Keratinocyte (primary cell): ENCODE measurements around the gene PABPN1. TPM values are rescaled to one million over a fixed set of nuclear protein-coding genes. Genes with fewer than 3 reads are reported as not detected.
A peak's percentile ranks its signal among the peaks of the same experiment; 100 is the strongest.

Source experiments
- DNase-seq: peaks from one replicate; pipeline ENCODE4 v3.0.0-alpha.2; 2011; ENCODE audit warnings: low read depth, missing footprints, low spot score
- FAIRE-seq: peaks from 2 replicates; lab custom pipeline; 2011; peaks lifted over from hg19 to GRCh38; lab: Jason Lieb, UNC
- H2AFZ ChIP-seq: 2 replicates; pipeline ENCODE4 v1.6.0; 2012; ENCODE audit warnings: low read length, control low read depth, inconsistent platforms; ENCODE audit not compliant: control insufficient read depth
- H3K27ac ChIP-seq: 2 replicates; pipeline ENCODE4 v1.5.1; 2011; ENCODE audit warnings: low read length; ENCODE audit not compliant: control insufficient read depth, insufficient read depth
- H3K27me3 ChIP-seq: 3 replicates; pipeline ENCODE4 v1.6.0; 2011; ENCODE audit warnings: low read length; ENCODE audit not compliant: control insufficient read depth, insufficient read depth; ENCODE audit errors: extremely low read depth
- H3K36me3 ChIP-seq, 2 experiments: 2 replicates in 1 of 2; 3 replicates in 1 of 2; pipeline ENCODE4 v1.5.1; 2011; ENCODE audit warnings: low read length in 2 of 2, mild to moderate bottlenecking in 1 of 2; ENCODE audit not compliant: control insufficient read depth in 2 of 2, insufficient read depth in 2 of 2; ENCODE audit errors: extremely low read depth in 1 of 2
- H3K4me1 ChIP-seq: 3 replicates; pipeline ENCODE4 v1.5.1; 2011; ENCODE audit warnings: low read length; ENCODE audit not compliant: control insufficient read depth, insufficient read depth; ENCODE audit errors: extremely low read depth
- H3K4me2 ChIP-seq: 3 replicates; pipeline ENCODE4 v1.6.0; 2011; ENCODE audit warnings: low read depth, low read length; ENCODE audit not compliant: control insufficient read depth, insufficient read depth; ENCODE audit errors: extremely low read depth
- H3K4me3 ChIP-seq, 3 experiments: fragments of 200-600 bp in 1 of 3; sonication (generic) in 1 of 3; 2 replicates in 2 of 3; 3 replicates in 1 of 3; pipeline ENCODE4 v1.5.1; 2011 to 2016; ENCODE audit warnings: low read length in 3 of 3, mild to moderate bottlenecking in 3 of 3, control low read depth in 2 of 3, inconsistent platforms in 1 of 3, low read depth in 1 of 3, mixed read lengths in 1 of 3, mixed run types in 1 of 3, moderate library complexity in 1 of 3; ENCODE audit not compliant: control insufficient read depth in 2 of 3, insufficient read depth in 2 of 3; ENCODE audit errors: extremely low read depth in 1 of 3
- H3K79me2 ChIP-seq: 2 replicates; pipeline ENCODE4 v1.6.0; 2012; ENCODE audit warnings: low read length; ENCODE audit not compliant: control insufficient read depth, insufficient read depth
- H3K9ac ChIP-seq: 3 replicates; pipeline ENCODE4 v1.6.0; 2011; ENCODE audit warnings: low read length; ENCODE audit not compliant: control insufficient read depth, insufficient read depth; ENCODE audit errors: extremely low read depth
- H3K9me1 ChIP-seq: 3 replicates; pipeline ENCODE4 v1.6.0; 2011; ENCODE audit warnings: low read length; ENCODE audit not compliant: control insufficient read depth, insufficient read depth; ENCODE audit errors: extremely low read depth
- H3K9me3 ChIP-seq: 2 replicates; pipeline ENCODE4 v1.5.1; 2012; ENCODE audit warnings: low read depth, low read length; ENCODE audit not compliant: control insufficient read depth
- H4K20me1 ChIP-seq: 3 replicates; pipeline ENCODE4 v1.6.0; 2011; ENCODE audit warnings: low read length; ENCODE audit not compliant: control insufficient read depth, insufficient read depth; ENCODE audit errors: extremely low read depth
- CTCF ChIP-seq, 3 experiments: IDR thresholded peaks in 1 of 3; conservative IDR thresholded peaks in 1 of 3; optimal IDR thresholded peaks in 1 of 3; 2 replicates in 2 of 3; 3 replicates in 1 of 3; pipeline versions ENCODE3 to v1.5.1; 2011; ENCODE audit warnings: low read length in 3 of 3, mild to moderate bottlenecking in 3 of 3, moderate library complexity in 2 of 3, control low read depth in 1 of 3, inconsistent platforms in 1 of 3; ENCODE audit not compliant: insufficient read depth in 2 of 3; ENCODE audit errors: extremely low read depth in 1 of 3
- EZH2 ChIP-seq: IDR thresholded peaks from one replicate; pipeline ENCODE4 v1.6.1; 2012; ENCODE audit warnings: inconsistent platforms, mild to moderate bottlenecking, low read length, moderate library complexity
- dilution Hi-C: fragments of 300-500 bp; cut with MboI; formaldehyde crosslinking; loops from one replicate; pipeline ENCODE4 v1.7.0; 2020; ENCODE audit warnings: low sequenced_read_pairs; ENCODE audit not compliant: extremely low pct_ligation_motif_present
- polyA plus RNA-seq, 5 experiments: library from polyadenylated mRNA; depleted of rRNA in 3 of 5; stranded (reverse) in 3 of 5; stranded (forward) in 1 of 5; unstranded in 1 of 5; fragments of >200 nt; gene quantifications; 1 replicate in 1 of 5; 2 replicates in 3 of 5; 3 replicates in 1 of 5; pipeline versions ENCODE4 v1.2.1 to v1.2.3, GENCODE V29; 2011 to 2012; ENCODE audit warnings: missing spikeins in 2 of 5, low read depth in 1 of 5, low replicate concordance in 1 of 5

PABPN1 gene
- polyA plus RNA-seq, 1 donor (not counting 4 experiments of a cell fraction or from before 2014, with no cell fraction given), result 185 TPM

DNA sequence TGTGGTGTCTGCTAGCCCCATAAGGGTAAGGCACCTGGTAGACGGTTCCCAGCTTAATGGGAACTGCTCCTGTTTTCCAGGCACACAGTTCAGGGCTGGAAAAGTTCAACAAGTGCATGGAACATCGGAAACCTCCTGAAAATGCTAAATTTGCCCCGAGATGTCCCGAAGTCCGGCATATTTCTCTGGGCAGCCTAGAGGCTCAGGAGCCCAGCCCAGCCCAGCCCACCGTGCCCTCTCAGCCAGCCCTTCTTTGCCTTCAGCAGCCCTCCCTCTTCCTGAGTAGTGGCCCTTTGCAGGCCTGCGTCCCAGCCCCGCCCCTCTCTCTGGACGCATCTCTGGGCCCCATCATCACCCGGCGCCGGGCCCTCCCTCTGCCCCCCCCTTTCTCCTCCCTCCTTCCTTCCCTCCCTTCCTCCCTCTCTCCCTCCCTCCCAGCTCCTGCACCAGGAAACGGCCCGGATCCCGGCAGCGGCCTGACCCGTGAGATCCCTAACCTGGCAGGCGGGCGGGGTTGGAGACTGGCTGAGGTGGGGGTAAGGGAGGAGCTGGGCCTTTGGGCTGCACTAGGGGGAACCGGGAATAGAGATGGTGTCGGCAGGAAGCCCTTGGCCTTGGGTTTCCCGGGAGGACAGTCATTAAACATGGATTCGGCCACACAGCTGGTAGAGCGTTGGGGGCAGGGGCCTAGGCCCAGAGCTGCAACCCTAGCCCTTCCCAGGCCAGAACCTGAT is 14.7 kb upstream of the PABPN1 start, which contains the start of gene BCL2L2:
Gene BCL2L2, plus strand, starts transcription at position 422 of the 734 bp plus-strand sequence. CDS start 935 bp downstream, outside the sequence.
- Histone ChIP-seq H3K27ac (peak within 1 kb of the TSS; percentile 92), H3K9me3 (no peaks in the 10 kb centered on the region), H3K9me1 (peaks cover 4% of the 10 kb centered on the region), H3K79me2 (peaks cover 48% of the 10 kb centered on the region), H3K4me2 (peak within 1 kb of the TSS; percentile 86), H2AFZ (peak within 1 kb of the TSS; percentile 95), H3K9ac (peak within 1 kb of the TSS; percentile 98), H3K4me1 (peaks cover 38% of the 10 kb centered on the region), H3K27me3 (no peaks in the 10 kb centered on the region), H3K36me3 (peaks cover 22 to 30% of the 10 kb centered on the region in 2 experiments), H4K20me1 (peaks cover 5% of the 10 kb centered on the region), H3K4me3 (peak within 1 kb of the TSS; percentile 81 to 92 (median 90))
- TF ChIP-seq CTCF (optimal IDR thresholded peaks at IDR 0.05 in 1 of 3, IDR thresholded peaks at IDR 0.05 in 1 of 3, conservative IDR thresholded peaks at IDR 0.05 in 1 of 3; ENCODE audit: extremely low read depth in 1 of 3, insufficient read depth in 2 of 3, low read length in 3 of 3) (no peak), EZH2 (no peak)
- dilution Hi-C loops, result no loop called here
- FAIRE-seq (no peak), DNase-seq (no peak)

DNA sequence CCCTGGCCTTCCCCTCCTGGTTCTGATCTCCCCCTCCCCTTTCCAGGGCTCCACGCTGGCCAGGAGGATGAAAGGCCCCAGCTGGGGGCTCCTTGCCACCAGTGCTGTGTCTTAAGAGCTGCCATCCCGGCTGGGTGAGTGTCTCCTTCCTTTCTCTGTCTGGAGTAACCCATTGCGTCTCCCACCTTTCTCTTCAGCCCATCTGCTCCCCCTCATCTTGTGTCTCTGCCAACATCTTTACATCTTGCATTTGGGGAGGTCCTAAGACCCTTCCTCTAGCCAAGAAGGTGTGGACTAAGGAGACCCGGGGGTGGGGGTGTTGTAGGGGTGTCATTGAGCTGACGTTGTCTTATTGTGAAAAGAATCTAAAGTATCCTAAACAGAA is 14.1 kb upstream of the PABPN1 start:
- Histone ChIP-seq H2AFZ (no peak overlapping the region), H3K27ac (peak overlapping the region; percentile 92), H4K20me1 (peaks cover 5% of the 10 kb centered on the region), H3K4me3 (peak overlapping the region; percentile 81 to 92 (median 90)), H3K36me3 (peaks cover 25 to 32% of the 10 kb centered on the region in 2 experiments), H3K9me1 (peaks cover 4% of the 10 kb centered on the region), H3K79me2 (peaks cover 51% of the 10 kb centered on the region), H3K27me3 (no peaks in the 10 kb centered on the region), H3K9ac (peak overlapping the region; percentile 98), H3K4me2 (peak overlapping the region; percentile 86), H3K4me1 (peaks cover 38% of the 10 kb centered on the region), H3K9me3 (no peaks in the 10 kb centered on the region)
- FAIRE-seq (no peak), DNase-seq (no peak)
- dilution Hi-C loops, result no loop called here
- no peak for TF ChIP-seq CTCF (optimal IDR thresholded peaks at IDR 0.05 in 1 of 3, IDR thresholded peaks at IDR 0.05 in 1 of 3, conservative IDR thresholded peaks at IDR 0.05 in 1 of 3; ENCODE audit: extremely low read depth in 1 of 3, insufficient read depth in 2 of 3, low read length in 3 of 3)
- no peak for TF ChIP-seq EZH2
